K562 (cell line): Measurements from ENCODE around the gene CHD2. TPM values are rescaled to one million over a fixed set of nuclear protein-coding genes. Genes with fewer than 3 reads are reported as not detected.

ENCODE experiments used
- ARID1B ChIP-seq: fragments of 450-650 bp; IDR thresholded peaks from 2 replicates; pipeline ENCODE4 v1.6.1; 2016; ENCODE audit warnings: antibody characterized with exemption, mild to moderate bottlenecking, inconsistent platforms
- CREB3 ChIP-seq: fragments of 450-650 bp; conservative IDR thresholded peaks from 2 replicates; pipeline ENCODE4 v1.6.1; 2016; ENCODE audit warnings: missing genetic modification characterization, low read depth, mild to moderate bottlenecking, missing compliant biosample characterization, moderate library complexity
- CSDE1 ChIP-seq, 2 experiments: fragments of 450-650 bp; IDR thresholded peaks; 2 replicates each; pipeline ENCODE4 v1.6.1; 2016; ENCODE audit warnings: mild to moderate bottlenecking in 1 of 2
- DEAF1 ChIP-seq: fragments of 450-650 bp; formaldehyde crosslinking; IDR thresholded peaks from 2 replicates; pipeline ENCODE4 v1.4.0; 2020; ENCODE audit warnings: mild to moderate bottlenecking, moderate library complexity
- MECOM ChIP-seq: fragments of 250-450 bp; sonication (Bioruptor Pico); IDR thresholded peaks from 2 replicates; pipeline ENCODE4 v1.8.0; 2022; ENCODE audit warnings: inconsistent platforms
- MTA3 ChIP-seq: fragments of 450-650 bp; formaldehyde crosslinking; IDR thresholded peaks from 2 replicates; pipeline ENCODE4 v1.6.1; 2017; ENCODE audit warnings: mild to moderate bottlenecking, borderline replicate concordance
- NR2C1 ChIP-seq, 2 experiments: fragments of 450-650 bp; IDR thresholded peaks; 2 replicates each; pipeline ENCODE4 v1.6.1; 2017; ENCODE audit warnings: mild to moderate bottlenecking in 2 of 2, antibody characterized with exemption in 1 of 2, inconsistent platforms in 1 of 2, missing compliant biosample characterization in 1 of 2, missing genetic modification characterization in 1 of 2
- PCBP2 ChIP-seq: fragments of 200-400 bp; formaldehyde crosslinking; IDR thresholded peaks from 2 replicates; pipeline ENCODE4 v1.6.1; 2018; ENCODE audit warnings: low read length, low read depth, mild to moderate bottlenecking, moderate library complexity; ENCODE audit not compliant: poor library complexity, severe bottlenecking
- POLR2H ChIP-seq: IDR thresholded peaks from 2 replicates; pipeline ENCODE4 v1.6.1; 2016; ENCODE audit warnings: missing genetic modification characterization, low read depth, mild to moderate bottlenecking, control low read depth, missing compliant biosample characterization, moderate library complexity
- RBM15 ChIP-seq: fragments of 200-400 bp; formaldehyde crosslinking; IDR thresholded peaks from 2 replicates; pipeline ENCODE4 v1.6.1; 2018; ENCODE audit warnings: mild to moderate bottlenecking, low read length, moderate library complexity; ENCODE audit not compliant: insufficient read depth
- SOX6 ChIP-seq: fragments of 450-650 bp; IDR thresholded peaks from 2 replicates; pipeline ENCODE4 v1.6.1; 2014; ENCODE audit warnings: mild to moderate bottlenecking
- SRSF1 ChIP-seq: fragments of 200-400 bp; formaldehyde crosslinking; IDR thresholded peaks from 2 replicates; pipeline ENCODE4 v1.6.1; 2017; ENCODE audit warnings: mild to moderate bottlenecking, low read depth, low read length, moderate library complexity
- STAT5A ChIP-seq: IDR thresholded peaks from 2 replicates; pipeline ENCODE4 v1.6.1; 2012; ENCODE audit warnings: low read length, inconsistent platforms, borderline replicate concordance
- TFAP4 ChIP-seq: sonication (generic); formaldehyde crosslinking; IDR thresholded peaks from 2 replicates; pipeline ENCODE4 v1.8.0; 2022; ENCODE audit warnings: missing genetic modification reagents, mild to moderate bottlenecking, moderate library complexity, borderline replicate concordance
- XRCC3 ChIP-seq: fragments of 450-650 bp; IDR thresholded peaks from 2 replicates; pipeline ENCODE4 v1.6.1; 2017; ENCODE audit warnings: mild to moderate bottlenecking, moderate library complexity
- ZNF212 ChIP-seq: fragments of 450-650 bp; formaldehyde crosslinking; IDR thresholded peaks from 2 replicates; pipeline ENCODE4 v1.4.0; 2020; ENCODE audit warnings: mild to moderate bottlenecking
- ZNF3 ChIP-seq: fragments of 250-450 bp; sonication (Bioruptor Pico); IDR thresholded peaks from 2 replicates; pipeline ENCODE4 v1.5.0; 2021; ENCODE audit warnings: mild to moderate bottlenecking, moderate library complexity
- ZNF347 ChIP-seq: fragments of 450-650 bp; formaldehyde crosslinking; IDR thresholded peaks from 2 replicates; pipeline ENCODE4 v1.4.0; 2020; ENCODE audit warnings: low read depth, mild to moderate bottlenecking, moderate library complexity
- ZNF696 ChIP-seq: fragments of 250-450 bp; sonication (Bioruptor Pico); conservative IDR thresholded peaks from 2 replicates; pipeline ENCODE4 v1.4.0; 2020; ENCODE audit warnings: mild to moderate bottlenecking, moderate library complexity
- polyA plus RNA-seq, 8 experiments: library from polyadenylated mRNA; depleted of rRNA in 4 of 8; stranded (reverse) in 5 of 8; unstranded in 3 of 8; fragments of >200 nt; fragmentation: Nextera tagmentation in 2 of 8; fragmentation: Illumina TruSeq in 1 of 8; extraction: Ambion mirVana in 2 of 8; extraction: Trizol in 1 of 8; gene quantifications; 2 replicates each; pipeline versions ENCODE4 v1.2.1 to v1.2.3, GENCODE V29; 2011 to 2014; ENCODE audit warnings: inconsistent platforms in 1 of 8, missing spikeins in 1 of 8
- total RNA-seq, 7 experiments: library from RNA; depleted of rRNA in 6 of 7; stranded (reverse); fragments of >200 nt in 6 of 7; fragmentation: Illumina TruSeq in 2 of 7; extraction: Trizol in 2 of 7; gene quantifications; 2 replicates each; pipeline versions ENCODE4 v1.2.1 to v1.2.3, GENCODE V29; 2011 to 2021; ENCODE audit warnings: low replicate concordance in 1 of 7
- TF ChIP-seq, protein P1 (sequence below): fragments of 450-650 bp; formaldehyde crosslinking; IDR thresholded peaks from 2 replicates; pipeline ENCODE4 v1.4.0; 2022; ENCODE audit warnings: missing genetic modification characterization
- TF ChIP-seq, protein P2 (sequence below): fragments of 450-650 bp; formaldehyde crosslinking; conservative IDR thresholded peaks from 2 replicates; pipeline ENCODE4 v1.4.0; 2022; ENCODE audit warnings: mild to moderate bottlenecking, missing genetic modification characterization
- TF ChIP-seq, protein P3 (sequence below): fragments of 450-650 bp; IDR thresholded peaks from 2 replicates; pipeline ENCODE4 v1.6.1; 2016; ENCODE audit warnings: missing biosample characterization, missing genetic modification characterization

CHD2 gene
- total and polyA plus RNA-seq, 9 of the 15 experiments (the other 6 are each of a cell fraction or from before 2014, with no cell fraction given): 38.9 to 70.8 (median 56.2) TPM

- TF ChIP-seq SRSF1 (no peak), NR2C1 (IDR thresholded peaks at IDR 0.05) (peak; percentile 41), NR2C1 (tag; IDR thresholded peaks at IDR 0.05) (no peak), ZNF212 (no peak), TFAP4 (CRISPR knock-in tag) (peak; percentile 84), SOX6 (peak; percentile 62), MECOM (CRISPR knock-in tag) (no peak), CSDE1 (IDR thresholded peaks at IDR 0.05) (no peak), POLR2H (tag) (no peak), XRCC3 (no peak), ZNF347 (CRISPR knock-in tag) (no peak), ZNF3 (CRISPR knock-in tag) (no peak), PCBP2 (no peak), ZNF696 (no peak), DEAF1 (CRISPR knock-in tag) (no peak), ARID1B (peak; percentile 90), RBM15 (no peak), CREB3 (tag) (no peak), STAT5A (no peak), MTA3 (peak; percentile 61; the same call in 1 of the 2 replicates)
- TF ChIP-seq, protein P1, sequence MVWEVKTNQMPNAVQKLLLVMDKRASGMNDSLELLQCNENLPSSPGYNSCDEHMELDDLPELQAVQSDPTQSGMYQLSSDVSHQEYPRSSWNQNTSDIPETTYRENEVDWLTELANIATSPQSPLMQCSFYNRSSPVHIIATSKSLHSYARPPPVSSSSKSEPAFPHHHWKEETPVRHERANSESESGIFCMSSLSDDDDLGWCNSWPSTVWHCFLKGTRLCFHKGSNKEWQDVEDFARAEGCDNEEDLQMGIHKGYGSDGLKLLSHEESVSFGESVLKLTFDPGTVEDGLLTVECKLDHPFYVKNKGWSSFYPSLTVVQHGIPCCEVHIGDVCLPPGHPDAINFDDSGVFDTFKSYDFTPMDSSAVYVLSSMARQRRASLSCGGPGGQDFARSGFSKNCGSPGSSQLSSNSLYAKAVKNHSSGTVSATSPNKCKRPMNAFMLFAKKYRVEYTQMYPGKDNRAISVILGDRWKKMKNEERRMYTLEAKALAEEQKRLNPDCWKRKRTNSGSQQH (CRISPR knock-in tag): no peak
- TF ChIP-seq, protein P2, sequence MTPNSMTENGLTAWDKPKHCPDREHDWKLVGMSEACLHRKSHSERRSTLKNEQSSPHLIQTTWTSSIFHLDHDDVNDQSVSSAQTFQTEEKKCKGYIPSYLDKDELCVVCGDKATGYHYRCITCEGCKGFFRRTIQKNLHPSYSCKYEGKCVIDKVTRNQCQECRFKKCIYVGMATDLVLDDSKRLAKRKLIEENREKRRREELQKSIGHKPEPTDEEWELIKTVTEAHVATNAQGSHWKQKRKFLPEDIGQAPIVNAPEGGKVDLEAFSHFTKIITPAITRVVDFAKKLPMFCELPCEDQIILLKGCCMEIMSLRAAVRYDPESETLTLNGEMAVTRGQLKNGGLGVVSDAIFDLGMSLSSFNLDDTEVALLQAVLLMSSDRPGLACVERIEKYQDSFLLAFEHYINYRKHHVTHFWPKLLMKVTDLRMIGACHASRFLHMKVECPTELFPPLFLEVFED: no peak
- TF ChIP-seq, protein P3, sequence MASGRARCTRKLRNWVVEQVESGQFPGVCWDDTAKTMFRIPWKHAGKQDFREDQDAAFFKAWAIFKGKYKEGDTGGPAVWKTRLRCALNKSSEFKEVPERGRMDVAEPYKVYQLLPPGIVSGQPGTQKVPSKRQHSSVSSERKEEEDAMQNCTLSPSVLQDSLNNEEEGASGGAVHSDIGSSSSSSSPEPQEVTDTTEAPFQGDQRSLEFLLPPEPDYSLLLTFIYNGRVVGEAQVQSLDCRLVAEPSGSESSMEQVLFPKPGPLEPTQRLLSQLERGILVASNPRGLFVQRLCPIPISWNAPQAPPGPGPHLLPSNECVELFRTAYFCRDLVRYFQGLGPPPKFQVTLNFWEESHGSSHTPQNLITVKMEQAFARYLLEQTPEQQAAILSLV (tag): no peak
Observed at GRCh38 chr15:92878593-92879053, 21.5 kb upstream of the CHD2 start (continued).
